GM12878 (cell line): Measurements from ENCODE around the gene SLC9A7. TPM values are rescaled to one million over a fixed set of nuclear protein-coding genes. Genes with fewer than 3 reads are reported as not detected.
A peak's percentile ranks its signal among the peaks of the same experiment; 100 is the strongest.

ENCODE experiments used
- ASH2L ChIP-seq: fragments of 300-600, 200-600 bp; sonication (generic); IDR thresholded peaks from 2 replicates; pipeline ENCODE4 v1.6.1; 2017; ENCODE audit warnings: low read depth, mild to moderate bottlenecking, borderline replicate concordance
- BHLHE40 ChIP-seq, 2 experiments: fragments of 450-650 bp in 1 of 2; IDR thresholded peaks; 2 replicates each; pipeline ENCODE4 v1.6.1; 2011 to 2017; ENCODE audit warnings: low read depth in 2 of 2, borderline replicate concordance in 1 of 2, improper control_type of control experiment in 1 of 2, low read length in 1 of 2, mild to moderate bottlenecking in 1 of 2
- CBFB ChIP-seq: IDR thresholded peaks from 2 replicates; pipeline ENCODE4 v1.6.1; 2016; ENCODE audit warnings: antibody characterized with exemption, low read depth
- CBX5 ChIP-seq: sonication (generic); IDR thresholded peaks from 2 replicates; pipeline ENCODE4 v1.6.1; 2016; ENCODE audit warnings: low read depth, moderate library complexity, mild to moderate bottlenecking, inconsistent platforms
- EGR1 ChIP-seq, 2 experiments: IDR thresholded peaks; 1 replicate in 1 of 2; 2 replicates in 1 of 2; pipeline ENCODE4 v1.6.1; 2011 to 2012; ENCODE audit warnings: low read depth in 2 of 2, low read length in 2 of 2, borderline replicate concordance in 1 of 2, mild to moderate bottlenecking in 1 of 2, moderate library complexity in 1 of 2
- HDGF ChIP-seq: fragments of 450-650 bp; IDR thresholded peaks from 2 replicates; pipeline ENCODE4 v1.6.1; 2016; ENCODE audit warnings: antibody characterized with exemption
- IKZF2 ChIP-seq, 2 experiments: fragments of 450-650 bp; IDR thresholded peaks; 2 replicates each; pipeline ENCODE4 v1.6.1; 2017; ENCODE audit warnings: mild to moderate bottlenecking in 2 of 2, moderate library complexity in 2 of 2
- IRF4 ChIP-seq: IDR thresholded peaks from 2 replicates; pipeline ENCODE4 v1.6.1; 2011; ENCODE audit warnings: low read depth, low read length
- KDM1A ChIP-seq: fragments of 200-600 bp; sonication (generic); IDR thresholded peaks from 2 replicates; pipeline ENCODE4 v1.6.1; 2016; ENCODE audit warnings: borderline replicate concordance
- LARP7 ChIP-seq: fragments of 450-650 bp; IDR thresholded peaks from 2 replicates; pipeline ENCODE4 v1.6.1; 2017; ENCODE audit warnings: mild to moderate bottlenecking
- MXI1 ChIP-seq: fragments of 150-350 bp; IDR thresholded peaks from 2 replicates; pipeline ENCODE4 v1.6.1; 2011; ENCODE audit warnings: low read depth, mild to moderate bottlenecking, inconsistent platforms, low read length, improper control_type of control experiment
- NFYB ChIP-seq: IDR thresholded peaks from 2 replicates; pipeline ENCODE4 v1.6.1; 2011; ENCODE audit warnings: low read depth, mild to moderate bottlenecking, low read length, improper control_type of control experiment, moderate library complexity; ENCODE audit not compliant: insufficient read depth
- NR2C2 ChIP-seq: IDR thresholded peaks from 2 replicates; pipeline ENCODE4 v1.6.1; 2011; ENCODE audit warnings: borderline replicate concordance, low read depth; ENCODE audit not compliant: control insufficient read depth, insufficient read length
- PAX5 ChIP-seq: IDR thresholded peaks from 2 replicates; pipeline ENCODE4 v1.6.1; 2011; ENCODE audit warnings: low read depth, low read length, borderline replicate concordance
- SIX5 ChIP-seq: IDR thresholded peaks from 2 replicates; pipeline ENCODE4 v1.6.1; 2011; ENCODE audit warnings: mild to moderate bottlenecking, low read depth, low read length, moderate library complexity; ENCODE audit not compliant: severe bottlenecking
- SMAD1 ChIP-seq: fragments of 450-650 bp; IDR thresholded peaks from 2 replicates; pipeline ENCODE4 v1.6.1; 2018; ENCODE audit warnings: mild to moderate bottlenecking, low read depth; ENCODE audit not compliant: partially characterized antibody
- SPI1 ChIP-seq: IDR thresholded peaks from 2 replicates; pipeline ENCODE4 v1.6.1; 2011; ENCODE audit warnings: low read depth, mild to moderate bottlenecking, low read length, moderate library complexity, borderline replicate concordance; ENCODE audit not compliant: insufficient read depth
- TARDBP ChIP-seq: IDR thresholded peaks from 2 replicates; pipeline ENCODE4 v1.6.1; 2016; ENCODE audit warnings: borderline replicate concordance
- USF1 ChIP-seq: IDR thresholded peaks from 2 replicates; pipeline ENCODE4 v1.6.1; 2011; ENCODE audit warnings: borderline replicate concordance, low read depth, mild to moderate bottlenecking, moderate library complexity, mixed read lengths, low read length; ENCODE audit not compliant: insufficient read depth; ENCODE audit errors: extremely low read length
- ZBTB33 ChIP-seq: fragments of 450-650 bp; IDR thresholded peaks from 2 replicates; pipeline ENCODE4 v1.6.1; 2017; ENCODE audit warnings: mild to moderate bottlenecking
- ZNF217 ChIP-seq: fragments of 450-650 bp; IDR thresholded peaks from 2 replicates; pipeline ENCODE4 v1.6.1; 2017; ENCODE audit warnings: antibody characterized with exemption, mild to moderate bottlenecking
- ZNF24 ChIP-seq: fragments of 450-650 bp; IDR thresholded peaks from 2 replicates; pipeline ENCODE4 v1.6.1; 2017; ENCODE audit warnings: antibody characterized with exemption, mild to moderate bottlenecking
- ZZZ3 ChIP-seq: IDR thresholded peaks from 2 replicates; pipeline ENCODE4 v1.6.1; 2011; ENCODE audit warnings: low read depth; ENCODE audit not compliant: control insufficient read depth, insufficient read length
- polyA plus RNA-seq, 11 experiments: library from polyadenylated mRNA; depleted of rRNA in 4 of 11; unstranded in 6 of 11; stranded (reverse) in 5 of 11; fragments of >200 nt; fragmentation: Nextera tagmentation in 4 of 11; fragmentation: Illumina TruSeq in 1 of 11; extraction: Ambion mirVana in 4 of 11; extraction: Trizol in 1 of 11; gene quantifications; 1 replicate in 1 of 11; 2 replicates in 10 of 11; pipeline versions ENCODE4 v1.2.1 to v1.2.3, GENCODE V29; 2011 to 2016; ENCODE audit warnings: inconsistent platforms in 2 of 11, missing spikeins in 2 of 11, low read depth in 1 of 11
- total RNA-seq, 4 experiments: library from RNA; depleted of rRNA in 3 of 4; stranded (reverse); fragments of >200 nt in 3 of 4; fragmentation: Illumina TruSeq in 1 of 4; extraction: Trizol in 1 of 4; gene quantifications; 2 replicates each; pipeline versions ENCODE4 v1.2.1 to v1.2.3, GENCODE V29; 2013 to 2021
- TF ChIP-seq, protein P1 (sequence below): fragments of 450-650 bp; IDR thresholded peaks from 2 replicates; pipeline ENCODE4 v1.6.1; 2017; ENCODE audit warnings: low read depth, mild to moderate bottlenecking, moderate library complexity
- TF ChIP-seq, protein P2 (sequence below): IDR thresholded peaks from 2 replicates; pipeline ENCODE4 v1.6.1; 2011; ENCODE audit warnings: low read depth, low read length, improper control_type of control experiment, borderline replicate concordance

Gene SLC9A7
- total and polyA plus RNA-seq, 10 of the 15 experiments (the other 5 are each of a cell fraction or from before 2014, with no cell fraction given) = 5.0 to 62.8 (median 30.5) TPM

DNA sequence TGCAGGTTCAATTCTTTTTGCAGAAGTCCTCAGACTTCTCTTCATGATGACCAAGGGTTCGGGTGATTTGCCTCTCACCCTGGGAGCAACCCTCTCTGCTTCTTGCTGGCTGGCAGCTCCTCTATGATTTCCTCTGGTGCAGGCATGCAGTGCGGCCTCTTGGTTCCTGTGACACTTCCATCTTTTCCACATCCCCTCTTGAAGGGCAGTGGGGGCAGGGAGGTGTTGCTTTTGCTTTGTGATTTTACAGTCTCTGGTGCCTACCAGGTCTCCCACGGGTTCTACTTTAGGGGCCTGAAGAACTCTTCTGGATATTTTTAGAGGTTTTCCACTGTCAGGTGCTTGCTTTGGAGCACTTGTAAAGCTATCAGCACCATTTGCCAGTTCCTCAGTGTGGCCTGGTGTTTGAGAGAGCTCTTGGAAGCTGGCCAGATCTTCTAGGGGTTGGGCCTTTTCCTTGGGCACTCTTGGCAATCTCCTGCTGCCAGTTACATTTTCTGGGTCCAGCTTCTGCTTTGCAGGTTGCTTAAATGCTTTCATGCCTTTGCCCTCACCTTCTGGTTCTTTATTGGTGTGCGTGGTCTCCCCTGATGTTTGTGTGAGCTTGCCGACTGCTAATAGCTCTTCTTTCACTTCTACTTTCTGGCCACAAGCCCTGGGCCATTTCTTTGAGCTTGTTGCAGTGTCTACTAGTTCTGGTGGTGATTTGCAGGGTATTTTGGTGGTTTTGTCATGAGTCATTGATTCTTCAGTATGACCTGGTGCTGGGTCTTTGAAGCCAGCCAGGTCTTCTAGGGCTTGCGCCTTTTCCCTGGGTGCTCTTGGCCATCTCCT is 196.9 kb downstream of the SLC9A7 start (continued):
- peak; percentile 79 to 91; a peak in 3 of 4 replicates for TF ChIP-seq IKZF2 (IDR thresholded peaks at IDR 0.05)
- no peak for TF ChIP-seq USF1
- peak; percentile 70; the same call in 1 of the 2 replicates for TF ChIP-seq CBX5
- TF ChIP-seq TARDBP = no peak
- no peak for TF ChIP-seq ZBTB33
- no peak for TF ChIP-seq SMAD1
- TF ChIP-seq ZNF217 = peak; percentile 54; the same call in 1 of the 2 replicates
- TF ChIP-seq, protein P1, sequence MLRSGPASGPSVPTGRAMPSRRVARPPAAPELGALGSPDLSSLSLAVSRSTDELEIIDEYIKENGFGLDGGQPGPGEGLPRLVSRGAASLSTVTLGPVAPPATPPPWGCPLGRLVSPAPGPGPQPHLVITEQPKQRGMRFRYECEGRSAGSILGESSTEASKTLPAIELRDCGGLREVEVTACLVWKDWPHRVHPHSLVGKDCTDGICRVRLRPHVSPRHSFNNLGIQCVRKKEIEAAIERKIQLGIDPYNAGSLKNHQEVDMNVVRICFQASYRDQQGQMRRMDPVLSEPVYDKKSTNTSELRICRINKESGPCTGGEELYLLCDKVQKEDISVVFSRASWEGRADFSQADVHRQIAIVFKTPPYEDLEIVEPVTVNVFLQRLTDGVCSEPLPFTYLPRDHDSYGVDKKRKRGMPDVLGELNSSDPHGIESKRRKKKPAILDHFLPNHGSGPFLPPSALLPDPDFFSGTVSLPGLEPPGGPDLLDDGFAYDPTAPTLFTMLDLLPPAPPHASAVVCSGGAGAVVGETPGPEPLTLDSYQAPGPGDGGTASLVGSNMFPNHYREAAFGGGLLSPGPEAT = peak; percentile 85
- no peak for TF ChIP-seq ZZZ3
- 0 out of 2 replicates have a peak, but pooled peaks have one; percentile 47 for TF ChIP-seq HDGF
- TF ChIP-seq ASH2L = no peak
- no peak for TF ChIP-seq NFYB
- 0 out of 2 replicates have a peak, but pooled peaks have one; percentile 8 for TF ChIP-seq MXI1
- TF ChIP-seq NR2C2 = no peak
- peak; percentile 81; the same call in 1 of the 2 replicates for TF ChIP-seq SPI1
- peak; percentile 95 for TF ChIP-seq PAX5
- TF ChIP-seq, protein P2, sequence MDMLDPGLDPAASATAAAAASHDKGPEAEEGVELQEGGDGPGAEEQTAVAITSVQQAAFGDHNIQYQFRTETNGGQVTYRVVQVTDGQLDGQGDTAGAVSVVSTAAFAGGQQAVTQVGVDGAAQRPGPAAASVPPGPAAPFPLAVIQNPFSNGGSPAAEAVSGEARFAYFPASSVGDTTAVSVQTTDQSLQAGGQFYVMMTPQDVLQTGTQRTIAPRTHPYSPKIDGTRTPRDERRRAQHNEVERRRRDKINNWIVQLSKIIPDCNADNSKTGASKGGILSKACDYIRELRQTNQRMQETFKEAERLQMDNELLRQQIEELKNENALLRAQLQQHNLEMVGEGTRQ = no peak
- peak; percentile 66 to 77; a peak in 2 of 4 replicates for TF ChIP-seq BHLHE40 (IDR thresholded peaks at IDR 0.05; ENCODE audit: borderline replicate concordance in 1 of 2, low read depth in 2 of 2, low read length in 1 of 2)
- peak; percentile 85 for TF ChIP-seq CBFB
- no peak for TF ChIP-seq LARP7
- TF ChIP-seq ZNF24 = 0 out of 2 replicates have a peak, but pooled peaks have one; percentile 32
- no peak for TF ChIP-seq EGR1 (IDR thresholded peaks at IDR 0.05; ENCODE audit: borderline replicate concordance in 1 of 2, low read depth in 2 of 2, low read length in 2 of 2)
- no peak for TF ChIP-seq KDM1A
- TF ChIP-seq SIX5 = no peak
- peak; percentile 87 for TF ChIP-seq IRF4
